GM19035 (cell line): ENCODE measurements around the gene NFIX.

ENCODE experiments used
- ATAC-seq: cut with Tn5 transposase; IDR thresholded peaks from one replicate; pipeline ENCODE4 v1.9.1; 2021; ENCODE audit not compliant: unreplicated experiment

The NFIX gene

GRCh38 chr19:13054626-13055212 is 59.4 kb downstream of the NFIX start:
- ATAC-seq, result no peak

- no peak for ATAC-seq
These were observed 60.2 kb downstream of the NFIX start for GRCh38 chr19:13055213-13056051.

GRCh38 chr19:13056052-13056660 is 60.9 kb downstream of the NFIX start:
- no peak for ATAC-seq

- no peak for ATAC-seq
These were observed 61.9 kb downstream of the NFIX start for GRCh38 chr19:13057147-13057572.

- ATAC-seq, result no peak
These were observed 62.5 kb downstream of the NFIX start for GRCh38 chr19:13057744-13058143.

- ATAC-seq, result no peak
These were observed 63.8 kb downstream of the NFIX start for GRCh38 chr19:13058951-13059660.

- no peak for ATAC-seq
These were observed 65.1 kb downstream of the NFIX start for GRCh38 chr19:13060233-13060963.

GRCh38 chr19:13060964-13061927 is 66.0 kb downstream of the NFIX start:
- no peak for ATAC-seq

- no peak for ATAC-seq
These were observed 67.0 kb downstream of the NFIX start for GRCh38 chr19:13062317-13062716.

- no peak for ATAC-seq
These were observed 68.3 kb downstream of the NFIX start for GRCh38 chr19:13063461-13064091.

GRCh38 chr19:13064092-13064489 is 68.8 kb downstream of the NFIX start:
- ATAC-seq, result no peak

GRCh38 chr19:13066226-13066625 is 71.0 kb downstream of the NFIX start:
- ATAC-seq, result no peak

GRCh38 chr19:13066933-13067807 is 71.9 kb downstream of the NFIX start:
- ATAC-seq, result no peak

- ATAC-seq, result no peak
These were observed 73.0 kb downstream of the NFIX start for GRCh38 chr19:13068085-13068846.

- ATAC-seq, result no peak
These were observed 74.4 kb downstream of the NFIX start for GRCh38 chr19:13069415-13070359.

- no peak for ATAC-seq
These were observed 75.3 kb downstream of the NFIX start for GRCh38 chr19:13070425-13071140.
